K562 (cell line): ENCODE results near the gene XIRP2. TPM values are rescaled to one million over a fixed set of nuclear protein-coding genes. Genes with fewer than 3 reads are reported as not detected.

ENCODE experiments used
- ATAC-seq: fragments of 200-7000 bp; cut with Tn5 transposase; 3 replicates; pipeline ENCODE4 v1.9.1; 2020; ENCODE audit warnings: moderate library complexity
- BruUV-seq: library from RNA; stranded (reverse); fragments of 400-500 nt; replicated peaks from 2 replicates; lab custom pipeline; 2021; lab: Mats Ljungman, UMichigan
- CTCF ChIA-PET: fragments of 300-600 bp; formaldehyde crosslinking; extraction: SDS; loops from one replicate; lab custom pipeline; 2021; ENCODE audit warnings: low intra/inter-chr PET ratio; lab: Yijun Ruan, JAX
- POLR2A ChIA-PET: fragments of 300-600, 350-650 bp; sonication (Branson Sonifier 250); formaldehyde crosslinking; extraction: SDS; loops from one replicate; lab custom pipeline; 2021; ENCODE audit warnings: antibody characterized with exemption, inconsistent platforms; lab: Yijun Ruan, JAX
- DNase-seq, 4 experiments: peaks; one replicate each; pipeline versions ENCODE4 v3.0.0 to v3.0.0-alpha.2; 2011 to 2018; ENCODE audit warnings: low spot score in 3 of 4, mixed read lengths in 3 of 4; ENCODE audit errors: extremely low read depth in 1 of 4
- FAIRE-seq: peaks from 2 replicates; lab custom pipeline; 2011; peaks lifted over from hg19 to GRCh38; lab: Jason Lieb, UNC
- H2AFZ ChIP-seq: 2 replicates; pipeline ENCODE4 v1.6.0; 2011; ENCODE audit warnings: low read depth, low read length, control low read depth, inconsistent platforms
- H3K27ac ChIP-seq: fragments of 200-600 bp; 3 replicates; pipeline ENCODE4 v1.8.0; 2011; ENCODE audit warnings: low read depth, mild to moderate bottlenecking, control low read depth, inconsistent platforms, low read length, moderate library complexity, mixed read lengths; ENCODE audit errors: extremely low read depth
- H3K27me3 ChIP-seq, 2 experiments: fragments of 300-600 bp in 1 of 2; 2 replicates in 1 of 2; 3 replicates in 1 of 2; pipeline versions ENCODE4 v1.6.0 to v1.8.0; 2011; ENCODE audit warnings: inconsistent platforms in 2 of 2, low read length in 2 of 2, mild to moderate bottlenecking in 1 of 2, mixed read lengths in 1 of 2, moderate library complexity in 1 of 2; ENCODE audit not compliant: control insufficient read depth in 2 of 2, insufficient read depth in 2 of 2
- H3K36me3 ChIP-seq: fragments of 300-600 bp; 3 replicates; pipeline ENCODE4 v1.8.0; 2011; ENCODE audit warnings: mild to moderate bottlenecking, low read length, inconsistent platforms; ENCODE audit not compliant: control insufficient read depth, insufficient read depth
- H3K4me1 ChIP-seq, 2 experiments: fragments of 200-600 bp in 1 of 2; replicated peaks in 1 of 2; 2 replicates in 1 of 2; 3 replicates in 1 of 2; pipeline versions ENCODE4 v1.5.1 to v1.8.0; 2011; ENCODE audit warnings: inconsistent platforms in 2 of 2, low read length in 2 of 2, mild to moderate bottlenecking in 1 of 2, mixed read lengths in 1 of 2, moderate library complexity in 1 of 2; ENCODE audit not compliant: control insufficient read depth in 2 of 2, insufficient read depth in 2 of 2
- H3K4me2 ChIP-seq: 2 replicates; pipeline ENCODE4 v1.6.1; 2011; ENCODE audit warnings: low read length, control low read depth, inconsistent platforms, mixed read lengths; ENCODE audit not compliant: insufficient read depth
- H3K4me3 ChIP-seq: fragments of 200-600 bp; sonication (generic), shearing (Covaris generic); 2 replicates; pipeline ENCODE4 v1.5.1; 2016; ENCODE audit warnings: control low read depth, inconsistent platforms
- H3K79me2 ChIP-seq: fragments of 200-600 bp; 3 replicates; pipeline ENCODE4 v1.8.0; 2011; ENCODE audit warnings: low read length, inconsistent platforms; ENCODE audit not compliant: control insufficient read depth, insufficient read depth
- H3K9ac ChIP-seq, 2 experiments: 2 replicates each; pipeline versions ENCODE4 v1.6.0 to v1.6.1; 2011; ENCODE audit warnings: low read depth in 2 of 2, low read length in 2 of 2, control low read depth in 1 of 2, inconsistent platforms in 1 of 2, mild to moderate bottlenecking in 1 of 2, mixed read lengths in 1 of 2; ENCODE audit not compliant: insufficient read depth in 1 of 2
- H3K9me1 ChIP-seq: one replicate; pipeline ENCODE4 v1.6.0; 2011; ENCODE audit warnings: inconsistent platforms, mild to moderate bottlenecking, low read length, moderate library complexity; ENCODE audit not compliant: control insufficient read depth, insufficient read depth
- H3K9me3 ChIP-seq: replicated peaks from 2 replicates; pipeline ENCODE4 v1.5.1; 2011; ENCODE audit warnings: low read depth, low read length, inconsistent platforms; ENCODE audit not compliant: control insufficient read depth, insufficient read depth
- H4K20me1 ChIP-seq: replicated peaks from 2 replicates; pipeline ENCODE4 v1.6.1; 2011; ENCODE audit warnings: low read length, inconsistent platforms, mixed read lengths; ENCODE audit not compliant: control insufficient read depth, insufficient read depth
- CREB3L1 ChIP-seq: fragments of 450-650 bp; IDR thresholded peaks from 2 replicates; pipeline ENCODE4 v1.6.1; 2014; ENCODE audit warnings: low read depth, mild to moderate bottlenecking, moderate library complexity, borderline replicate concordance
- GATA2 ChIP-seq: sonication (generic); formaldehyde crosslinking; IDR thresholded peaks from 2 replicates; pipeline ENCODE4 v1.4.0; 2020; ENCODE audit warnings: mild to moderate bottlenecking, missing genetic modification reagents
- HMBOX1 ChIP-seq: sonication (generic); IDR thresholded peaks from 2 replicates; pipeline ENCODE4 v1.6.1; 2016
- PREB ChIP-seq: sonication (generic); formaldehyde crosslinking; IDR thresholded peaks from 2 replicates; pipeline ENCODE4 v1.8.1; 2023; ENCODE audit warnings: mild to moderate bottlenecking, missing genetic modification reagents
- PTBP1 ChIP-seq: fragments of 200-400 bp; formaldehyde crosslinking; IDR thresholded peaks from 2 replicates; pipeline ENCODE4 v1.6.1; 2017; ENCODE audit warnings: low read depth, low read length
- SRSF9 ChIP-seq: fragments of 200-400 bp; formaldehyde crosslinking; IDR thresholded peaks from 2 replicates; pipeline ENCODE4 v1.6.1; 2017; ENCODE audit warnings: low read depth, low read length, borderline replicate concordance
- TEAD4 ChIP-seq, 2 experiments: sonication (generic) in 1 of 2; formaldehyde crosslinking in 1 of 2; IDR thresholded peaks; 2 replicates each; pipeline versions ENCODE4 v1.6.1 to v1.8.0; 2012 to 2022; ENCODE audit warnings: borderline replicate concordance in 1 of 2, inconsistent platforms in 1 of 2, low read length in 1 of 2, mild to moderate bottlenecking in 1 of 2, missing genetic modification reagents in 1 of 2
- ZNF232 ChIP-seq: sonication (generic); formaldehyde crosslinking; IDR thresholded peaks from 2 replicates; pipeline ENCODE4 v1.8.0; 2022; ENCODE audit warnings: mild to moderate bottlenecking, missing genetic modification reagents
- ZNF717 ChIP-seq: fragments of 250-450 bp; sonication (Bioruptor Pico); IDR thresholded peaks from 2 replicates; pipeline ENCODE4 v1.5.0; 2021
- WGBS: fragments of 100-300 bp; shearing (Covaris generic); methylation state at CpG from one replicate; pipeline ENCODE4 v1.1.6; 2016; ENCODE audit warnings: low coverage, mixed read lengths; ENCODE audit not compliant: insufficient coverage; ENCODE audit errors: missing lambda C conversion rate; 5-methylcytosine and 5-hydroxymethylcytosine counted together
- in situ Hi-C: fragments of 300-500 bp; cut with MboI; formaldehyde crosslinking; loops from 4 replicates; pipeline ENCODE4 v1.15.0; 2018; ENCODE audit warnings: inconsistent platforms, mixed read lengths
- intact Hi-C: fragments of 100-400 bp; cut with micrococcal nuclease; formaldehyde crosslinking; loops from 2 replicates; pipeline ENCODE4 v1.14.2; 2022
- polyA plus RNA-seq, 8 experiments: library from polyadenylated mRNA; depleted of rRNA in 4 of 8; stranded (reverse) in 5 of 8; unstranded in 3 of 8; fragments of >200 nt; fragmentation: Nextera tagmentation in 2 of 8; fragmentation: Illumina TruSeq in 1 of 8; extraction: Ambion mirVana in 2 of 8; extraction: Trizol in 1 of 8; gene quantifications; 2 replicates each; pipeline versions ENCODE4 v1.2.1 to v1.2.3, GENCODE V29; 2011 to 2014; ENCODE audit warnings: inconsistent platforms in 1 of 8, missing spikeins in 1 of 8
- total RNA-seq, 7 experiments: library from RNA; depleted of rRNA in 6 of 7; stranded (reverse); fragments of >200 nt in 6 of 7; fragmentation: Illumina TruSeq in 2 of 7; extraction: Trizol in 2 of 7; gene quantifications; 2 replicates each; pipeline versions ENCODE4 v1.2.1 to v1.2.3, GENCODE V29; 2011 to 2021; ENCODE audit warnings: low replicate concordance in 1 of 7

The XIRP2 gene
- total and polyA plus RNA-seq, 9 of the 15 experiments (the other 6 are each of a cell fraction or from before 2014, with no cell fraction given): 0.04 to 0.10 (median 0.04) TPM; not detected in 2

GRCh38 chr2:166921261-166921896 is 33.1 kb downstream of the XIRP2 start:
- Histone ChIP-seq H2AFZ (no peak overlapping the region), H3K9ac (no peak overlapping the region), H3K4me3 (no peak overlapping the region), H3K9me3 (no peaks in the 10 kb centered on the region; the same call in 1 of the 2 replicates), H3K4me1 (no peaks in the 10 kb centered on the region), H3K4me2 (no peak overlapping the region), H3K79me2 (no peaks in the 10 kb centered on the region), H3K27ac (no peak overlapping the region), H3K9me1 (no peaks in the 10 kb centered on the region), H3K27me3 (no peaks in the 10 kb centered on the region), H3K36me3 (no peaks in the 10 kb centered on the region), H4K20me1 (no peaks in the 10 kb centered on the region)
- FAIRE-seq: no peak
- no TSS peak for BruUV-seq
- in situ Hi-C loops (no loop called here), intact Hi-C loops (no loop called here)
- ChIA-PET CTCF (no interaction called here), POLR2A (no interaction called here)
- ATAC-seq: no peak
- DNase-seq: no peak
- WGBS: 0% methylated on average over 2 of the region's 2 CpGs
- no peak for TF ChIP-seq ZNF717 (CRISPR knock-in tag)
- no peak for TF ChIP-seq PREB
- no peak for TF ChIP-seq ZNF232 (CRISPR knock-in tag)
- TF ChIP-seq TEAD4 (IDR thresholded peaks at IDR 0.05; ENCODE audit: low read length): no peak
- no peak for TF ChIP-seq TEAD4 (CRISPR knock-in tag; IDR thresholded peaks at IDR 0.05; ENCODE audit: borderline replicate concordance)
- no peak for TF ChIP-seq GATA2 (CRISPR knock-in tag)
- TF ChIP-seq PTBP1: no peak
- no peak for TF ChIP-seq SRSF9
- no peak for TF ChIP-seq CREB3L1
- no peak for TF ChIP-seq HMBOX1
